ENCODE results near the gene RPS8.

Gene RPS8

GRCh38 chr1:44786138-44786840, 10.9 kb downstream of the RPS8 start:
- DNase-seq = peak; percentile 82 to 86
- Histone ChIP-seq H3K4me1 (ENCODE audit: control insufficient read depth in 1 of 2, insufficient read depth in 2 of 2, low read length in 2 of 2) (peaks cover 3 to 17% of the 10 kb centered on the region in 2 experiments), H3K4me3 (ENCODE audit: low read depth, low read length) (peak overlapping the region; percentile 17), H3K4ac (ENCODE audit: low read depth, low read length) (no peak overlapping the region), H3K79me1 (ENCODE audit: low read length) (peaks cover 2% of the 10 kb centered on the region), H3K27me3 (ENCODE audit: insufficient read depth, low read length) (no peaks in the 10 kb centered on the region), H3K27ac (ENCODE audit: low read depth, low read length) (no peak overlapping the region), H3K18ac (ENCODE audit: low read length) (no peak overlapping the region), H2AK5ac (ENCODE audit: low read length) (no peak overlapping the region), H3K23ac (ENCODE audit: low read length) (no peak overlapping the region), H3K79me2 (ENCODE audit: control insufficient read depth, insufficient read depth, low read length, poor library complexity) (no peaks in the 10 kb centered on the region), H3K4me2 (ENCODE audit: low read length) (peak overlapping the region; percentile 57), H3K9me3 (ENCODE audit: insufficient read depth, low read depth, low read length) (peaks cover 2% of the 10 kb centered on the region), H2BK5ac (ENCODE audit: low read depth, low read length, poor library complexity) (no peak overlapping the region), H4K91ac (ENCODE audit: low read depth, low read length) (no peak overlapping the region), H2AFZ (ENCODE audit: insufficient read depth, low read length, poor library complexity) (peak overlapping the region; percentile 20), H2BK12ac (ENCODE audit: low read length) (no peak overlapping the region), H4K8ac (ENCODE audit: low read depth, low read length) (peak overlapping the region; percentile 3), H3K14ac (ENCODE audit: low read length) (no peak overlapping the region), H3K36me3 (ENCODE audit: control insufficient read depth in 1 of 2, insufficient read depth in 2 of 2, low read length in 2 of 2) (peaks cover under 1% of the 10 kb centered on the region in 2 experiments), H2BK120ac (ENCODE audit: insufficient read depth, low read length, poor library complexity) (no peak overlapping the region), H3K9ac (ENCODE audit: low read length) (no peak overlapping the region), H4K12ac (ENCODE audit: low read depth, low read length) (no peak overlapping the region)
- WGBS (ENCODE audit: extremely low coverage, insufficient coverage, insufficient read length) = no CpG with 5 or more reads among the region's 49 CpGs

GRCh38 chr1:44786841-44787426, 11.6 kb downstream of the RPS8 start:
- no peak overlapping the region for H3K4ac ChIP-seq (ENCODE audit: low read depth, low read length)
- H3K79me1 ChIP-seq (ENCODE audit: low read length) = peaks cover 2% of the 10 kb centered on the region
- WGBS (ENCODE audit: extremely low coverage, insufficient coverage, insufficient read length) = no CpG with 5 or more reads among the region's 9 CpGs
- H3K9ac ChIP-seq (ENCODE audit: low read length) = no peak overlapping the region
- H4K8ac ChIP-seq (ENCODE audit: low read depth, low read length) = peak overlapping the region; percentile 3
- H3K79me2 ChIP-seq (ENCODE audit: control insufficient read depth, insufficient read depth, low read length, poor library complexity) = no peaks in the 10 kb centered on the region
- peaks cover 2% of the 10 kb centered on the region for H3K9me3 ChIP-seq (ENCODE audit: insufficient read depth, low read depth, low read length)
- H3K36me3 ChIP-seq (ENCODE audit: control insufficient read depth in 1 of 2, insufficient read depth in 2 of 2, low read length in 2 of 2) = no peaks in the 10 kb centered on the region
- H2BK120ac ChIP-seq (ENCODE audit: insufficient read depth, low read length, poor library complexity) = no peak overlapping the region
- H2BK5ac ChIP-seq (ENCODE audit: low read depth, low read length, poor library complexity) = no peak overlapping the region
- H4K91ac ChIP-seq (ENCODE audit: low read depth, low read length) = no peak overlapping the region
- H3K27ac ChIP-seq (ENCODE audit: low read depth, low read length) = no peak overlapping the region
- peak overlapping the region; percentile 57 for H3K4me2 ChIP-seq (ENCODE audit: low read length)
- no peak overlapping the region for H3K4me3 ChIP-seq (ENCODE audit: low read depth, low read length)
- H3K18ac ChIP-seq (ENCODE audit: low read length) = no peak overlapping the region
- no peak overlapping the region for H2AK5ac ChIP-seq (ENCODE audit: low read length)
- DNase-seq = peak in 1 of 2 donors; percentile 15
- H4K12ac ChIP-seq (ENCODE audit: low read depth, low read length) = no peak overlapping the region
- no peaks in the 10 kb centered on the region for H3K27me3 ChIP-seq (ENCODE audit: insufficient read depth, low read length)
- H3K23ac ChIP-seq (ENCODE audit: low read length) = no peak overlapping the region
- H3K4me1 ChIP-seq (ENCODE audit: control insufficient read depth in 1 of 2, insufficient read depth in 2 of 2, low read length in 2 of 2) = peaks cover 3 to 17% of the 10 kb centered on the region in 2 experiments
- no peak overlapping the region for H2BK12ac ChIP-seq (ENCODE audit: low read length)
- no peak overlapping the region for H3K14ac ChIP-seq (ENCODE audit: low read length)
- no peak overlapping the region for H2AFZ ChIP-seq (ENCODE audit: insufficient read depth, low read length, poor library complexity)

- Histone ChIP-seq H3K4me3 (ENCODE audit: low read depth, low read length) (no peak overlapping the region), H4K12ac (ENCODE audit: low read depth, low read length) (no peak overlapping the region), H3K79me1 (ENCODE audit: low read length) (peaks cover 2% of the 10 kb centered on the region), H3K9ac (ENCODE audit: low read length) (no peak overlapping the region), H2BK12ac (ENCODE audit: low read length) (no peak overlapping the region), H2AFZ (ENCODE audit: insufficient read depth, low read length, poor library complexity) (no peak overlapping the region), H3K4me2 (ENCODE audit: low read length) (no peak overlapping the region), H2AK5ac (ENCODE audit: low read length) (no peak overlapping the region), H3K36me3 (ENCODE audit: control insufficient read depth in 1 of 2, insufficient read depth in 2 of 2, low read length in 2 of 2) (no peaks in the 10 kb centered on the region), H4K8ac (ENCODE audit: low read depth, low read length) (no peak overlapping the region), H3K9me3 (ENCODE audit: insufficient read depth, low read depth, low read length) (peaks cover 2% of the 10 kb centered on the region), H3K18ac (ENCODE audit: low read length) (no peak overlapping the region), H3K4ac (ENCODE audit: low read depth, low read length) (no peak overlapping the region), H3K27ac (ENCODE audit: low read depth, low read length) (no peak overlapping the region), H3K4me1 (ENCODE audit: control insufficient read depth in 1 of 2, insufficient read depth in 2 of 2, low read length in 2 of 2) (peaks cover 3 to 17% of the 10 kb centered on the region in 2 experiments), H4K91ac (ENCODE audit: low read depth, low read length) (no peak overlapping the region), H2BK5ac (ENCODE audit: low read depth, low read length, poor library complexity) (no peak overlapping the region), H3K27me3 (ENCODE audit: insufficient read depth, low read length) (no peaks in the 10 kb centered on the region), H3K23ac (ENCODE audit: low read length) (no peak overlapping the region), H3K79me2 (ENCODE audit: control insufficient read depth, insufficient read depth, low read length, poor library complexity) (no peaks in the 10 kb centered on the region), H2BK120ac (ENCODE audit: insufficient read depth, low read length, poor library complexity) (no peak overlapping the region), H3K14ac (ENCODE audit: low read length) (no peak overlapping the region)
- WGBS (ENCODE audit: extremely low coverage, insufficient coverage, insufficient read length) = no CpG with 5 or more reads among the region's 10 CpGs
- DNase-seq = no peak
These were observed 12.2 kb downstream of the RPS8 start for GRCh38 chr1:44787506-44787905.

- Histone ChIP-seq H3K18ac (ENCODE audit: low read length) (no peak within 1 kb of the TSS), H3K27me3 (ENCODE audit: insufficient read depth, low read length) (no peaks in the 10 kb centered on the region), H2BK12ac (ENCODE audit: low read length) (no peak within 1 kb of the TSS), H4K12ac (ENCODE audit: low read depth, low read length) (no peak within 1 kb of the TSS), H3K79me2 (ENCODE audit: control insufficient read depth, insufficient read depth, low read length, poor library complexity) (no peaks in the 10 kb centered on the region), H4K91ac (ENCODE audit: low read depth, low read length) (no peak within 1 kb of the TSS), H4K8ac (ENCODE audit: low read depth, low read length) (no peak within 1 kb of the TSS), H3K9me3 (ENCODE audit: insufficient read depth, low read depth, low read length) (peaks cover 2% of the 10 kb centered on the region), H2AK5ac (ENCODE audit: low read length) (no peak within 1 kb of the TSS), H3K27ac (ENCODE audit: low read depth, low read length) (no peak within 1 kb of the TSS), H2AFZ (ENCODE audit: insufficient read depth, low read length, poor library complexity) (no peak within 1 kb of the TSS), H3K79me1 (ENCODE audit: low read length) (peaks cover 2% of the 10 kb centered on the region), H2BK5ac (ENCODE audit: low read depth, low read length, poor library complexity) (no peak within 1 kb of the TSS), H3K4me3 (ENCODE audit: low read depth, low read length) (no peak within 1 kb of the TSS), H3K4ac (ENCODE audit: low read depth, low read length) (no peak within 1 kb of the TSS), H3K4me2 (ENCODE audit: low read length) (no peak within 1 kb of the TSS), H3K23ac (ENCODE audit: low read length) (no peak within 1 kb of the TSS), H3K14ac (ENCODE audit: low read length) (no peak within 1 kb of the TSS), H3K4me1 (ENCODE audit: control insufficient read depth in 1 of 2, insufficient read depth in 2 of 2, low read length in 2 of 2) (peaks cover 3 to 17% of the 10 kb centered on the region in 2 experiments), H3K9ac (ENCODE audit: low read length) (no peak within 1 kb of the TSS), H2BK120ac (ENCODE audit: insufficient read depth, low read length, poor library complexity) (no peak within 1 kb of the TSS), H3K36me3 (ENCODE audit: control insufficient read depth in 1 of 2, insufficient read depth in 2 of 2, low read length in 2 of 2) (no peaks in the 10 kb centered on the region)
- no peak for DNase-seq
- WGBS (ENCODE audit: extremely low coverage, insufficient coverage, insufficient read length) = no CpG with 5 or more reads among the region's 9 CpGs
These were observed 12.9 kb downstream of the RPS8 start, which contains the start of gene BEST4 for GRCh38 chr1:44788120-44788860. BEST4 (minus strand) TSS chr1:44788170; CDS start chr1:44787705, 465 bp downstream.
